RKO (cell line): ENCODE results near the gene ALAS1.
A peak's percentile ranks its signal among the peaks of the same experiment; 100 is the strongest.
"Not testable (repeated sequence)": the region's sequence is repeated elsewhere in the genome, so short reads cannot be mapped to it uniquely, and the experiment has no call there.

Experiments used
- DNase-seq: peaks from one replicate; pipeline ENCODE4 v3.0.0-alpha.2; 2016; ENCODE audit warnings: low spot score

Gene ALAS1

GRCh38 chr3:52176951-52177700, 20.8 kb upstream of the ALAS1 start:
- DNase-seq, result no peak

GRCh38 chr3:52177701-52178042, 20.3 kb upstream of the ALAS1 start:
- DNase-seq, result no peak

- DNase-seq, result not testable (repeated sequence)
Observed at GRCh38 chr3:52178126-52178525, 19.8 kb upstream of the ALAS1 start.

GRCh38 chr3:52178537-52178936, 19.4 kb upstream of the ALAS1 start:
- DNase-seq, result no peak

GRCh38 chr3:52181543-52181942, 16.4 kb upstream of the ALAS1 start:
- no peak for DNase-seq

GRCh38 chr3:52182196-52182595, 15.8 kb upstream of the ALAS1 start:
- DNase-seq, result no peak

GRCh38 chr3:52182691-52183090, 15.3 kb upstream of the ALAS1 start:
- no peak for DNase-seq

- no peak for DNase-seq
Observed at GRCh38 chr3:52183786-52184445, 14.0 kb upstream of the ALAS1 start.

GRCh38 chr3:52184690-52185089, 13.3 kb upstream of the ALAS1 start:
- DNase-seq, result no peak

- no peak for DNase-seq
Observed at GRCh38 chr3:52185311-52185710, 12.6 kb upstream of the ALAS1 start.

- DNase-seq, result no peak
Observed at GRCh38 chr3:52185837-52186236, 12.1 kb upstream of the ALAS1 start.

- no peak for DNase-seq
Observed at GRCh38 chr3:52186729-52187128, 11.2 kb upstream of the ALAS1 start.

GRCh38 chr3:52188556-52188955, 9.4 kb upstream of the ALAS1 start:
- DNase-seq, result no peak

GRCh38 chr3:52190294-52191074, 7.5 kb upstream of the ALAS1 start:
- no peak for DNase-seq

- no peak for DNase-seq
Observed at GRCh38 chr3:52191663-52192062, 6.3 kb upstream of the ALAS1 start.

- DNase-seq, result peak; percentile 48
Observed at GRCh38 chr3:52193065-52193464, 4.9 kb upstream of the ALAS1 start.

GRCh38 chr3:52194485-52195290, 3.3 kb upstream of the ALAS1 start:
- DNase-seq, result no peak

GRCh38 chr3:52195291-52195597, 2.7 kb upstream of the ALAS1 start:
- no peak for DNase-seq

- DNase-seq, result no peak
Observed at GRCh38 chr3:52195823-52196331, 2.1 kb upstream of the ALAS1 start.

- DNase-seq, result no peak
Observed at GRCh38 chr3:52196977-52197376, 983 bp upstream of the ALAS1 start.

- DNase-seq, result no peak
Observed at GRCh38 chr3:52197499-52197841, 490 bp upstream of the ALAS1 start.
